WTC11 (cell line): ENCODE data around the gene CSF1. TPM values are rescaled to one million over a fixed set of nuclear protein-coding genes. Genes with fewer than 3 reads are reported as not detected.

Source experiments
- ATAC-seq: fragments of 200-7000 bp; cut with Tn5 transposase; 2 replicates; pipeline ENCODE4 v1.10.0; 2021; ENCODE audit warnings: mild to moderate bottlenecking, moderate library complexity
- CTCF ChIA-PET: fragments of 300-600 bp; sonication (Branson Sonifier 250); formaldehyde crosslinking; loops from one replicate; lab custom pipeline; 2021; ENCODE audit warnings: antibody characterized with exemption; lab: Charles Lee
- POLR2A ChIA-PET: fragments of 350-600 bp; sonication (Branson Sonifier 250); formaldehyde crosslinking; loops from one replicate; lab custom pipeline; 2021; ENCODE audit warnings: antibody characterized with exemption; lab: Charles Lee
- DNase-seq: peaks from one replicate; pipeline ENCODE4 v3.0.0; 2021; ENCODE audit warnings: low spot score
- H3K27ac Mint-ChIP-seq: 2 replicates; pipeline ENCODE4 v1.8.0; 2021; ENCODE audit warnings: mixed read lengths
- H3K27me3 Mint-ChIP-seq: 2 replicates; pipeline ENCODE4 v1.8.0; 2021; ENCODE audit warnings: low read depth, mild to moderate bottlenecking, moderate library complexity, mixed read lengths
- H3K36me3 Mint-ChIP-seq: 2 replicates; pipeline ENCODE4 v1.8.0; 2021; ENCODE audit warnings: mixed read lengths
- H3K4me1 Mint-ChIP-seq: 2 replicates; pipeline ENCODE4 v1.8.0; 2022; ENCODE audit warnings: mixed read lengths
- H3K4me3 Mint-ChIP-seq: 2 replicates; pipeline ENCODE4 v1.8.0; 2021; ENCODE audit warnings: mild to moderate bottlenecking, moderate library complexity, mixed read lengths
- H3K9me3 Mint-ChIP-seq: 2 replicates; pipeline ENCODE4 v1.8.0; 2021; ENCODE audit warnings: mixed read lengths
- ATF2 ChIP-seq: sonication (generic); formaldehyde crosslinking; IDR thresholded peaks from 2 replicates; pipeline ENCODE4 v1.8.1; 2022; ENCODE audit warnings: low read depth, missing genetic modification reagents, borderline replicate concordance
- ELF4 ChIP-seq: sonication (generic); formaldehyde crosslinking; IDR thresholded peaks from 2 replicates; pipeline ENCODE4 v1.8.1; 2022; ENCODE audit warnings: low read depth, mild to moderate bottlenecking, moderate library complexity, missing genetic modification reagents
- ERG ChIP-seq: fragments of 250-450 bp; sonication (Bioruptor Pico); IDR thresholded peaks from 2 replicates; pipeline ENCODE4 v1.8.0; 2021; ENCODE audit warnings: mild to moderate bottlenecking
- ETV6 ChIP-seq: sonication (generic); formaldehyde crosslinking; IDR thresholded peaks from 2 replicates; pipeline ENCODE4 v1.8.1; 2022; ENCODE audit warnings: mild to moderate bottlenecking, missing genetic modification reagents
- GABPB1 ChIP-seq: sonication (generic); formaldehyde crosslinking; IDR thresholded peaks from 2 replicates; pipeline ENCODE4 v1.8.1; 2023; ENCODE audit warnings: mild to moderate bottlenecking, missing genetic modification reagents
- NR1H2 ChIP-seq: sonication (generic); formaldehyde crosslinking; IDR thresholded peaks from 2 replicates; pipeline ENCODE4 v1.9.0; 2021; ENCODE audit warnings: mild to moderate bottlenecking, moderate library complexity, missing genetic modification reagents
- OVOL2 ChIP-seq: fragments of 250-450 bp; sonication (Bioruptor Pico); IDR thresholded peaks from 2 replicates; pipeline ENCODE4 v1.9.0; 2021; ENCODE audit warnings: mild to moderate bottlenecking, borderline replicate concordance
- PRRX2 ChIP-seq: fragments of 250-450 bp; sonication (Bioruptor Pico); IDR thresholded peaks from 2 replicates; pipeline ENCODE4 v1.8.0; 2021; ENCODE audit warnings: mild to moderate bottlenecking
- TCF7 ChIP-seq: sonication (generic); formaldehyde crosslinking; IDR thresholded peaks from 2 replicates; pipeline ENCODE4 v1.8.0; 2022; ENCODE audit warnings: mild to moderate bottlenecking, low read depth, missing genetic modification reagents, moderate library complexity
- ZBTB21 ChIP-seq: sonication (generic); formaldehyde crosslinking; IDR thresholded peaks from 2 replicates; pipeline ENCODE4 v1.8.1; 2023; ENCODE audit warnings: mild to moderate bottlenecking, missing genetic modification reagents, borderline replicate concordance
- ZNF138 ChIP-seq: sonication (generic); formaldehyde crosslinking; conservative IDR thresholded peaks from 2 replicates; pipeline ENCODE4 v1.8.1; 2022; ENCODE audit warnings: mild to moderate bottlenecking, moderate library complexity, missing genetic modification reagents
- ZNF263 ChIP-seq: sonication (generic); formaldehyde crosslinking; IDR thresholded peaks from 2 replicates; pipeline ENCODE4 v1.8.1; 2022; ENCODE audit warnings: low read depth, mild to moderate bottlenecking, moderate library complexity, missing genetic modification reagents
- ZNF317 ChIP-seq: sonication (generic); formaldehyde crosslinking; IDR thresholded peaks from 2 replicates; pipeline ENCODE4 v1.8.1; 2023; ENCODE audit warnings: low read depth, mild to moderate bottlenecking, moderate library complexity, missing genetic modification reagents, borderline replicate concordance
- total RNA-seq: library from RNA; stranded (reverse); gene quantifications from 3 replicates; pipeline ENCODE4 v1.2.3, GENCODE V29; 2021
- TF ChIP-seq, protein P1 (sequence below): sonication (generic); formaldehyde crosslinking; IDR thresholded peaks from 2 replicates; pipeline ENCODE4 v1.8.0; 2022; ENCODE audit warnings: mild to moderate bottlenecking, missing genetic modification reagents
- TF ChIP-seq, protein P2 (sequence below): fragments of 250-450 bp; sonication (Bioruptor Pico); IDR thresholded peaks from 2 replicates; pipeline ENCODE4 v2.1.2; 2022; ENCODE audit warnings: mild to moderate bottlenecking, moderate library complexity
- TF ChIP-seq, protein P3 (sequence below): fragments of 250-450 bp; sonication (Bioruptor Pico); IDR thresholded peaks from 2 replicates; pipeline ENCODE4 v1.9.0; 2021; ENCODE audit warnings: mild to moderate bottlenecking
- TF ChIP-seq, protein P4 (sequence below): sonication (generic); formaldehyde crosslinking; IDR thresholded peaks from 2 replicates; pipeline ENCODE4 v1.8.1; 2023; ENCODE audit warnings: mild to moderate bottlenecking, missing genetic modification reagents
- TF ChIP-seq, protein P5 (sequence below): sonication (generic); formaldehyde crosslinking; IDR thresholded peaks from 2 replicates; pipeline ENCODE4 v1.8.1; 2023; ENCODE audit warnings: mild to moderate bottlenecking, missing genetic modification reagents
- TF ChIP-seq, protein P6 (sequence below): sonication (generic); formaldehyde crosslinking; IDR thresholded peaks from 2 replicates; pipeline ENCODE4 v1.8.1; 2023; ENCODE audit warnings: mild to moderate bottlenecking, missing genetic modification reagents, borderline replicate concordance

Gene CSF1
- total RNA-seq, 1 experiment from 2014 or later: 3.0 TPM

- no peak overlapping the region for H3K4me3 Mint-ChIP-seq
- ATAC-seq: no peak
- TF ChIP-seq, protein P1, sequence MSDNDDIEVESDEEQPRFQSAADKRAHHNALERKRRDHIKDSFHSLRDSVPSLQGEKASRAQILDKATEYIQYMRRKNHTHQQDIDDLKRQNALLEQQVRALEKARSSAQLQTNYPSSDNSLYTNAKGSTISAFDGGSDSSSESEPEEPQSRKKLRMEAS (CRISPR knock-in tag): no peak
- TF ChIP-seq TCF7 (no peak), ZNF317 (CRISPR knock-in tag) (no peak), OVOL2 (CRISPR knock-in tag) (no peak), ATF2 (CRISPR knock-in tag) (no peak), ZNF138 (CRISPR knock-in tag) (no peak), ZNF263 (CRISPR knock-in tag) (no peak), ERG (CRISPR knock-in tag) (no peak), PRRX2 (CRISPR knock-in tag) (no peak), ETV6 (no peak), ELF4 (no peak), NR1H2 (CRISPR knock-in tag) (no peak), GABPB1 (no peak), ZBTB21 (CRISPR knock-in tag) (no peak)
- TF ChIP-seq, protein P2, sequence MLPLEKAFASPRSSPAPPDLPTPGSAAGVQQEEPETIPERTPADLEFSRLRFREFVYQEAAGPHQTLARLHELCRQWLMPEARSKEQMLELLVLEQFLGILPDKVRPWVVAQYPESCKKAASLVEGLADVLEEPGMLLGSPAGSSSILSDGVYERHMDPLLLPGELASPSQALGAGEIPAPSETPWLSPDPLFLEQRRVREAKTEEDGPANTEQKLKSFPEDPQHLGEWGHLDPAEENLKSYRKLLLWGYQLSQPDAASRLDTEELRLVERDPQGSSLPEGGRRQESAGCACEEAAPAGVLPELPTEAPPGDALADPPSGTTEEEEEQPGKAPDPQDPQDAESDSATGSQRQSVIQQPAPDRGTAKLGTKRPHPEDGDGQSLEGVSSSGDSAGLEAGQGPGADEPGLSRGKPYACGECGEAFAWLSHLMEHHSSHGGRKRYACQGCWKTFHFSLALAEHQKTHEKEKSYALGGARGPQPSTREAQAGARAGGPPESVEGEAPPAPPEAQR (CRISPR knock-in tag): no peak
- TF ChIP-seq, protein P3, sequence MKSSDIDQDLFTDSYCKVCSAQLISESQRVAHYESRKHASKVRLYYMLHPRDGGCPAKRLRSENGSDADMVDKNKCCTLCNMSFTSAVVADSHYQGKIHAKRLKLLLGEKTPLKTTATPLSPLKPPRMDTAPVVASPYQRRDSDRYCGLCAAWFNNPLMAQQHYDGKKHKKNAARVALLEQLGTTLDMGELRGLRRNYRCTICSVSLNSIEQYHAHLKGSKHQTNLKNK (CRISPR knock-in tag): no peak
- TF ChIP-seq, protein P4, sequence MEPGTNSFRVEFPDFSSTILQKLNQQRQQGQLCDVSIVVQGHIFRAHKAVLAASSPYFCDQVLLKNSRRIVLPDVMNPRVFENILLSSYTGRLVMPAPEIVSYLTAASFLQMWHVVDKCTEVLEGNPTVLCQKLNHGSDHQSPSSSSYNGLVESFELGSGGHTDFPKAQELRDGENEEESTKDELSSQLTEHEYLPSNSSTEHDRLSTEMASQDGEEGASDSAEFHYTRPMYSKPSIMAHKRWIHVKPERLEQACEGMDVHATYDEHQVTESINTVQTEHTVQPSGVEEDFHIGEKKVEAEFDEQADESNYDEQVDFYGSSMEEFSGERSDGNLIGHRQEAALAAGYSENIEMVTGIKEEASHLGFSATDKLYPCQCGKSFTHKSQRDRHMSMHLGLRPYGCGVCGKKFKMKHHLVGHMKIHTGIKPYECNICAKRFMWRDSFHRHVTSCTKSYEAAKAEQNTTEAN (CRISPR knock-in tag): no peak
- TF ChIP-seq, protein P5, sequence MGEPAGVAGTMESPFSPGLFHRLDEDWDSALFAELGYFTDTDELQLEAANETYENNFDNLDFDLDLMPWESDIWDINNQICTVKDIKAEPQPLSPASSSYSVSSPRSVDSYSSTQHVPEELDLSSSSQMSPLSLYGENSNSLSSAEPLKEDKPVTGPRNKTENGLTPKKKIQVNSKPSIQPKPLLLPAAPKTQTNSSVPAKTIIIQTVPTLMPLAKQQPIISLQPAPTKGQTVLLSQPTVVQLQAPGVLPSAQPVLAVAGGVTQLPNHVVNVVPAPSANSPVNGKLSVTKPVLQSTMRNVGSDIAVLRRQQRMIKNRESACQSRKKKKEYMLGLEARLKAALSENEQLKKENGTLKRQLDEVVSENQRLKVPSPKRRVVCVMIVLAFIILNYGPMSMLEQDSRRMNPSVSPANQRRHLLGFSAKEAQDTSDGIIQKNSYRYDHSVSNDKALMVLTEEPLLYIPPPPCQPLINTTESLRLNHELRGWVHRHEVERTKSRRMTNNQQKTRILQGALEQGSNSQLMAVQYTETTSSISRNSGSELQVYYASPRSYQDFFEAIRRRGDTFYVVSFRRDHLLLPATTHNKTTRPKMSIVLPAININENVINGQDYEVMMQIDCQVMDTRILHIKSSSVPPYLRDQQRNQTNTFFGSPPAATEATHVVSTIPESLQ (CRISPR knock-in tag): no peak
- TF ChIP-seq, protein P6, sequence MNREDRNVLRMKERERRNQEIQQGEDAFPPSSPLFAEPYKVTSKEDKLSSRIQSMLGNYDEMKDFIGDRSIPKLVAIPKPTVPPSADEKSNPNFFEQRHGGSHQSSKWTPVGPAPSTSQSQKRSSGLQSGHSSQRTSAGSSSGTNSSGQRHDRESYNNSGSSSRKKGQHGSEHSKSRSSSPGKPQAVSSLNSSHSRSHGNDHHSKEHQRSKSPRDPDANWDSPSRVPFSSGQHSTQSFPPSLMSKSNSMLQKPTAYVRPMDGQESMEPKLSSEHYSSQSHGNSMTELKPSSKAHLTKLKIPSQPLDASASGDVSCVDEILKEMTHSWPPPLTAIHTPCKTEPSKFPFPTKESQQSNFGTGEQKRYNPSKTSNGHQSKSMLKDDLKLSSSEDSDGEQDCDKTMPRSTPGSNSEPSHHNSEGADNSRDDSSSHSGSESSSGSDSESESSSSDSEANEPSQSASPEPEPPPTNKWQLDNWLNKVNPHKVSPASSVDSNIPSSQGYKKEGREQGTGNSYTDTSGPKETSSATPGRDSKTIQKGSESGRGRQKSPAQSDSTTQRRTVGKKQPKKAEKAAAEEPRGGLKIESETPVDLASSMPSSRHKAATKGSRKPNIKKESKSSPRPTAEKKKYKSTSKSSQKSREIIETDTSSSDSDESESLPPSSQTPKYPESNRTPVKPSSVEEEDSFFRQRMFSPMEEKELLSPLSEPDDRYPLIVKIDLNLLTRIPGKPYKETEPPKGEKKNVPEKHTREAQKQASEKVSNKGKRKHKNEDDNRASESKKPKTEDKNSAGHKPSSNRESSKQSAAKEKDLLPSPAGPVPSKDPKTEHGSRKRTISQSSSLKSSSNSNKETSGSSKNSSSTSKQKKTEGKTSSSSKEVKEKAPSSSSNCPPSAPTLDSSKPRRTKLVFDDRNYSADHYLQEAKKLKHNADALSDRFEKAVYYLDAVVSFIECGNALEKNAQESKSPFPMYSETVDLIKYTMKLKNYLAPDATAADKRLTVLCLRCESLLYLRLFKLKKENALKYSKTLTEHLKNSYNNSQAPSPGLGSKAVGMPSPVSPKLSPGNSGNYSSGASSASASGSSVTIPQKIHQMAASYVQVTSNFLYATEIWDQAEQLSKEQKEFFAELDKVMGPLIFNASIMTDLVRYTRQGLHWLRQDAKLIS (CRISPR knock-in tag): no peak
- TF ChIP-seq, all 79 proteins: peak for 0
- no peaks in the 10 kb centered on the region for H3K36me3 Mint-ChIP-seq
- no peaks in the 10 kb centered on the region for H3K4me1 Mint-ChIP-seq
- ChIA-PET CTCF (interaction anchor here (1.3 to 4.4 kb wide), 12 partner anchors 13 to 134 kb away, joined by 4 to 80 read pairs (median 10); partner anchors contain the start of genes AHCYL1 and STRIP1), POLR2A (interaction anchor here (1.9 kb wide), 1 partner anchor 60 kb away, joined by 6 read pairs; the partner anchor contains the start of gene AHCYL1)
- H3K27me3 Mint-ChIP-seq: no peaks in the 10 kb centered on the region
- no peak for DNase-seq
- H3K27ac Mint-ChIP-seq: no peak overlapping the region
- peaks cover 3% of the 10 kb centered on the region; the same call in 1 of the 2 replicates for H3K9me3 Mint-ChIP-seq
These were observed 13.7 kb downstream of the CSF1 start for GRCh38 chr1:109924316-109924715.
